K562 (cell line): ENCODE results near the gene GBX1. TPM values are rescaled to one million over a fixed set of nuclear protein-coding genes. Genes with fewer than 3 reads are reported as not detected.

ENCODE experiments used
- ATAC-seq: fragments of 200-7000 bp; cut with Tn5 transposase; 3 replicates; pipeline ENCODE4 v1.9.1; 2020; ENCODE audit warnings: moderate library complexity
- BruUV-seq: library from RNA; stranded (reverse); fragments of 400-500 nt; replicated peaks from 2 replicates; lab custom pipeline; 2021; lab: Mats Ljungman, UMichigan
- CTCF ChIA-PET: fragments of 300-600 bp; formaldehyde crosslinking; extraction: SDS; loops from one replicate; lab custom pipeline; 2021; ENCODE audit warnings: low intra/inter-chr PET ratio; lab: Yijun Ruan, JAX
- POLR2A ChIA-PET: fragments of 300-600, 350-650 bp; sonication (Branson Sonifier 250); formaldehyde crosslinking; extraction: SDS; loops from one replicate; lab custom pipeline; 2021; ENCODE audit warnings: antibody characterized with exemption, inconsistent platforms; lab: Yijun Ruan, JAX
- DNase-seq, 4 experiments: peaks; one replicate each; pipeline versions ENCODE4 v3.0.0 to v3.0.0-alpha.2; 2011 to 2018; ENCODE audit warnings: low spot score in 3 of 4, mixed read lengths in 3 of 4; ENCODE audit errors: extremely low read depth in 1 of 4
- FAIRE-seq: peaks from 2 replicates; lab custom pipeline; 2011; peaks lifted over from hg19 to GRCh38; lab: Jason Lieb, UNC
- H2AFZ ChIP-seq: 2 replicates; pipeline ENCODE4 v1.6.0; 2011; ENCODE audit warnings: low read depth, low read length, control low read depth, inconsistent platforms
- H3K27ac ChIP-seq: fragments of 200-600 bp; 3 replicates; pipeline ENCODE4 v1.8.0; 2011; ENCODE audit warnings: low read depth, mild to moderate bottlenecking, control low read depth, inconsistent platforms, low read length, moderate library complexity, mixed read lengths; ENCODE audit errors: extremely low read depth
- H3K27me3 ChIP-seq, 2 experiments: fragments of 300-600 bp in 1 of 2; 2 replicates in 1 of 2; 3 replicates in 1 of 2; pipeline versions ENCODE4 v1.6.0 to v1.8.0; 2011; ENCODE audit warnings: inconsistent platforms in 2 of 2, low read length in 2 of 2, mild to moderate bottlenecking in 1 of 2, mixed read lengths in 1 of 2, moderate library complexity in 1 of 2; ENCODE audit not compliant: control insufficient read depth in 2 of 2, insufficient read depth in 2 of 2
- H3K36me3 ChIP-seq: fragments of 300-600 bp; 3 replicates; pipeline ENCODE4 v1.8.0; 2011; ENCODE audit warnings: mild to moderate bottlenecking, low read length, inconsistent platforms; ENCODE audit not compliant: control insufficient read depth, insufficient read depth
- H3K4me1 ChIP-seq, 2 experiments: fragments of 200-600 bp in 1 of 2; replicated peaks in 1 of 2; 2 replicates in 1 of 2; 3 replicates in 1 of 2; pipeline versions ENCODE4 v1.5.1 to v1.8.0; 2011; ENCODE audit warnings: inconsistent platforms in 2 of 2, low read length in 2 of 2, mild to moderate bottlenecking in 1 of 2, mixed read lengths in 1 of 2, moderate library complexity in 1 of 2; ENCODE audit not compliant: control insufficient read depth in 2 of 2, insufficient read depth in 2 of 2
- H3K4me2 ChIP-seq: 2 replicates; pipeline ENCODE4 v1.6.1; 2011; ENCODE audit warnings: low read length, control low read depth, inconsistent platforms, mixed read lengths; ENCODE audit not compliant: insufficient read depth
- H3K4me3 ChIP-seq: fragments of 200-600 bp; sonication (generic), shearing (Covaris generic); 2 replicates; pipeline ENCODE4 v1.5.1; 2016; ENCODE audit warnings: control low read depth, inconsistent platforms
- H3K79me2 ChIP-seq: fragments of 200-600 bp; 3 replicates; pipeline ENCODE4 v1.8.0; 2011; ENCODE audit warnings: low read length, inconsistent platforms; ENCODE audit not compliant: control insufficient read depth, insufficient read depth
- H3K9ac ChIP-seq, 2 experiments: 2 replicates each; pipeline versions ENCODE4 v1.6.0 to v1.6.1; 2011; ENCODE audit warnings: low read depth in 2 of 2, low read length in 2 of 2, control low read depth in 1 of 2, inconsistent platforms in 1 of 2, mild to moderate bottlenecking in 1 of 2, mixed read lengths in 1 of 2; ENCODE audit not compliant: insufficient read depth in 1 of 2
- H3K9me1 ChIP-seq: one replicate; pipeline ENCODE4 v1.6.0; 2011; ENCODE audit warnings: inconsistent platforms, mild to moderate bottlenecking, low read length, moderate library complexity; ENCODE audit not compliant: control insufficient read depth, insufficient read depth
- H3K9me3 ChIP-seq: replicated peaks from 2 replicates; pipeline ENCODE4 v1.5.1; 2011; ENCODE audit warnings: low read depth, low read length, inconsistent platforms; ENCODE audit not compliant: control insufficient read depth, insufficient read depth
- H4K20me1 ChIP-seq: replicated peaks from 2 replicates; pipeline ENCODE4 v1.6.1; 2011; ENCODE audit warnings: low read length, inconsistent platforms, mixed read lengths; ENCODE audit not compliant: control insufficient read depth, insufficient read depth
- ARID4B ChIP-seq: sonication (generic); formaldehyde crosslinking; IDR thresholded peaks from 2 replicates; pipeline ENCODE4 v1.8.0; 2022; ENCODE audit warnings: mild to moderate bottlenecking, missing genetic modification reagents
- BCL6 ChIP-seq: fragments of 250-450 bp; sonication (Bioruptor Pico); IDR thresholded peaks from 2 replicates; pipeline ENCODE4 v1.4.0; 2020
- FOSL1 ChIP-seq: fragments of 200-800 bp; sonication (Bioruptor generic); conservative IDR thresholded peaks from 2 replicates; pipeline ENCODE4 v1.6.1; 2016; ENCODE audit warnings: missing genetic modification characterization, missing compliant biosample characterization
- RAD51 ChIP-seq: fragments of 450-650 bp; IDR thresholded peaks from 2 replicates; pipeline ENCODE4 v1.7.1; 2016; ENCODE audit warnings: low read depth, mild to moderate bottlenecking, borderline replicate concordance
- RBM17 ChIP-seq: fragments of 200-400 bp; formaldehyde crosslinking; IDR thresholded peaks from 2 replicates; pipeline ENCODE4 v1.6.1; 2017; ENCODE audit warnings: low read depth, mild to moderate bottlenecking, low read length, borderline replicate concordance
- TFE3 ChIP-seq: fragments of 450-650 bp; formaldehyde crosslinking; IDR thresholded peaks from 2 replicates; pipeline ENCODE4 v1.4.0; 2020; ENCODE audit warnings: mild to moderate bottlenecking, mixed read lengths
- USF2 ChIP-seq: sonication (generic); formaldehyde crosslinking; IDR thresholded peaks from 2 replicates; pipeline ENCODE4 v1.5.0; 2020; ENCODE audit warnings: missing genetic modification reagents
- ZBTB12 ChIP-seq: fragments of 250-450 bp; sonication (Bioruptor Pico); IDR thresholded peaks from 2 replicates; pipeline ENCODE4 v1.4.0; 2020
- WGBS: fragments of 100-300 bp; shearing (Covaris generic); methylation state at CpG from one replicate; pipeline ENCODE4 v1.1.6; 2016; ENCODE audit warnings: low coverage, mixed read lengths; ENCODE audit not compliant: insufficient coverage; ENCODE audit errors: missing lambda C conversion rate; 5-methylcytosine and 5-hydroxymethylcytosine counted together
- in situ Hi-C: fragments of 300-500 bp; cut with MboI; formaldehyde crosslinking; loops from 4 replicates; pipeline ENCODE4 v1.15.0; 2018; ENCODE audit warnings: inconsistent platforms, mixed read lengths
- intact Hi-C: fragments of 100-400 bp; cut with micrococcal nuclease; formaldehyde crosslinking; loops from 2 replicates; pipeline ENCODE4 v1.14.2; 2022
- polyA plus RNA-seq, 8 experiments: library from polyadenylated mRNA; depleted of rRNA in 4 of 8; stranded (reverse) in 5 of 8; unstranded in 3 of 8; fragments of >200 nt; fragmentation: Nextera tagmentation in 2 of 8; fragmentation: Illumina TruSeq in 1 of 8; extraction: Ambion mirVana in 2 of 8; extraction: Trizol in 1 of 8; gene quantifications; 2 replicates each; pipeline versions ENCODE4 v1.2.1 to v1.2.3, GENCODE V29; 2011 to 2014; ENCODE audit warnings: inconsistent platforms in 1 of 8, missing spikeins in 1 of 8
- total RNA-seq, 7 experiments: library from RNA; depleted of rRNA in 6 of 7; stranded (reverse); fragments of >200 nt in 6 of 7; fragmentation: Illumina TruSeq in 2 of 7; extraction: Trizol in 2 of 7; gene quantifications; 2 replicates each; pipeline versions ENCODE4 v1.2.1 to v1.2.3, GENCODE V29; 2011 to 2021; ENCODE audit warnings: low replicate concordance in 1 of 7
- TF ChIP-seq, protein P1 (sequence below): sonication (generic); formaldehyde crosslinking; IDR thresholded peaks from 2 replicates; pipeline ENCODE4 v1.9.0; 2022; ENCODE audit warnings: mild to moderate bottlenecking, missing genetic modification reagents

GBX1 gene
- total and polyA plus RNA-seq, 9 of the 15 experiments (the other 6 are each of a cell fraction or from before 2014, with no cell fraction given), result not detected

GRCh38 chr7:151161757-151162156 lies 5.7 kb downstream of the GBX1 start (continued):
- TF ChIP-seq ZBTB12 (no peak), BCL6 (no peak)

GRCh38 chr7:151157645-151158329 lies 9.7 kb downstream of the GBX1 start:
- DNase-seq (no peak), ATAC-seq (peak; percentile 50), FAIRE-seq (no peak)
- no peak overlapping the region for H2AFZ ChIP-seq
- no TSS peak for BruUV-seq
- intact Hi-C loops (no loop called here), in situ Hi-C loops (no loop called here)
- no peaks in the 10 kb centered on the region for H3K9me3 ChIP-seq
- WGBS, result 4% methylated on average over 7 of the region's 7 CpGs
- H3K27ac ChIP-seq, result no peak overlapping the region
- H3K4me1 ChIP-seq, result no peaks in the 10 kb centered on the region
- H4K20me1 ChIP-seq, result no peaks in the 10 kb centered on the region
- no peak overlapping the region for H3K4me2 ChIP-seq
- H3K27me3 ChIP-seq, result peaks cover 42 to 58% of the 10 kb centered on the region in 2 experiments
- H3K9ac ChIP-seq, result no peak overlapping the region
- POLR2A ChIA-PET, result interaction anchor here (0.7 to 3.0 kb wide), 3 partner anchors 10 to 279 kb away, joined by 3 to 20 read pairs (median 3); no protein-coding TSS in a partner anchor
- H3K79me2 ChIP-seq, result no peaks in the 10 kb centered on the region
- no peaks in the 10 kb centered on the region for H3K36me3 ChIP-seq
- no peaks in the 10 kb centered on the region for H3K9me1 ChIP-seq
- CTCF ChIA-PET, result interaction anchor here (1.1 kb wide), 1 partner anchor 18 kb away, joined by 3 read pairs; no protein-coding TSS in a partner anchor
- no peak overlapping the region for H3K4me3 ChIP-seq
- TF ChIP-seq TFE3 (peak; percentile 80), RAD51 (peak; percentile 15; the same call in 1 of the 2 replicates), RBM17 (no peak), FOSL1 (tag) (peak; percentile 41; the same call in 1 of the 2 replicates), ARID4B (CRISPR knock-in tag) (no peak), USF2 (peak; percentile 66)
- TF ChIP-seq, protein P1, sequence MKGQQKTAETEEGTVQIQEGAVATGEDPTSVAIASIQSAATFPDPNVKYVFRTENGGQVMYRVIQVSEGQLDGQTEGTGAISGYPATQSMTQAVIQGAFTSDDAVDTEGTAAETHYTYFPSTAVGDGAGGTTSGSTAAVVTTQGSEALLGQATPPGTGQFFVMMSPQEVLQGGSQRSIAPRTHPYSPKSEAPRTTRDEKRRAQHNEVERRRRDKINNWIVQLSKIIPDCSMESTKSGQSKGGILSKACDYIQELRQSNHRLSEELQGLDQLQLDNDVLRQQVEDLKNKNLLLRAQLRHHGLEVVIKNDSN (CRISPR knock-in tag), result peak; percentile 40; the same call in 1 of the 2 replicates
